SK-N-SH treated with all-trans-retinoic acid at 6 μM for 48 hours (cell line): ENCODE results near the gene DLG3.

Source experiments
- ARNTL ChIP-seq: fragments of 450-650 bp; formaldehyde crosslinking; IDR thresholded peaks from 2 replicates; pipeline ENCODE4 v1.5.0; 2020; ENCODE audit warnings: low read depth, mild to moderate bottlenecking, moderate library complexity, borderline replicate concordance
- BACH2 ChIP-seq: fragments of 250-450 bp; sonication (Bioruptor Pico); IDR thresholded peaks from 2 replicates; pipeline ENCODE4 v1.9.0; 2021; ENCODE audit warnings: mild to moderate bottlenecking, borderline replicate concordance
- CREB5 ChIP-seq: fragments of 250-450 bp; sonication (Bioruptor Pico); IDR thresholded peaks from 2 replicates; pipeline ENCODE4 v1.5.1; 2020; ENCODE audit warnings: low read depth, mild to moderate bottlenecking, moderate library complexity
- CSDC2 ChIP-seq: fragments of 250-450 bp; sonication (Bioruptor Pico); IDR thresholded peaks from 2 replicates; pipeline ENCODE4 v1.5.0; 2020; ENCODE audit warnings: mild to moderate bottlenecking, moderate library complexity
- CSRNP3 ChIP-seq: fragments of 250-450 bp; sonication (Bioruptor Pico); IDR thresholded peaks from 2 replicates; pipeline ENCODE4 v1.5.1; 2021; ENCODE audit warnings: mild to moderate bottlenecking, moderate library complexity
- ESRRG ChIP-seq: fragments of 250-450 bp; sonication (Bioruptor Pico); IDR thresholded peaks from 2 replicates; pipeline ENCODE4 v1.6.1; 2021; ENCODE audit warnings: mild to moderate bottlenecking
- PATZ1 ChIP-seq: fragments of 250-450 bp; sonication (Bioruptor Pico); IDR thresholded peaks from 2 replicates; pipeline ENCODE4 v1.8.0; 2020; ENCODE audit warnings: mild to moderate bottlenecking, moderate library complexity, borderline replicate concordance
- RARB ChIP-seq: fragments of 250-450 bp; sonication (Bioruptor Pico); IDR thresholded peaks from 2 replicates; pipeline ENCODE4 v1.8.0; 2021; ENCODE audit warnings: mild to moderate bottlenecking, moderate library complexity
- SNAI2 ChIP-seq: fragments of 250-450 bp; sonication (Bioruptor Pico); IDR thresholded peaks from 2 replicates; pipeline ENCODE4 v1.5.0; 2020; ENCODE audit warnings: mild to moderate bottlenecking, moderate library complexity
- TOX ChIP-seq: fragments of 250-450 bp; sonication (Bioruptor Pico); IDR thresholded peaks from 2 replicates; pipeline ENCODE4 v1.8.0; 2021; ENCODE audit warnings: mild to moderate bottlenecking, moderate library complexity, borderline replicate concordance
- ZFP3 ChIP-seq: fragments of 250-450 bp; sonication (Bioruptor Pico); IDR thresholded peaks from 2 replicates; pipeline ENCODE4 v1.5.0; 2020; ENCODE audit warnings: mild to moderate bottlenecking, moderate library complexity
- ZFP30 ChIP-seq: fragments of 450-650 bp; formaldehyde crosslinking; IDR thresholded peaks from 2 replicates; pipeline ENCODE4 v1.5.0; 2022; ENCODE audit warnings: mild to moderate bottlenecking, moderate library complexity
- ZNF565 ChIP-seq: fragments of 450-650 bp; formaldehyde crosslinking; conservative IDR thresholded peaks from 2 replicates; pipeline ENCODE4 v1.5.0; 2020; ENCODE audit warnings: low read depth, mild to moderate bottlenecking, moderate library complexity
- ZNF8 ChIP-seq: fragments of 450-650 bp; formaldehyde crosslinking; IDR thresholded peaks from 2 replicates; pipeline ENCODE4 v1.5.0; 2020; ENCODE audit warnings: mild to moderate bottlenecking, moderate library complexity

GRCh38 chrX:70434914-70435586 is 9.6 kb upstream of the DLG3 start:
- TF ChIP-seq CSRNP3 (CRISPR knock-in tag): no peak
- TF ChIP-seq CREB5 (CRISPR knock-in tag): no peak
- no peak for TF ChIP-seq TOX
- TF ChIP-seq SNAI2: no peak
- no peak for TF ChIP-seq PATZ1 (CRISPR knock-in tag)
- TF ChIP-seq ARNTL (CRISPR knock-in tag): no peak
- TF ChIP-seq CSDC2 (CRISPR knock-in tag): no peak
- no peak for TF ChIP-seq ZFP30 (CRISPR knock-in tag)
- TF ChIP-seq BACH2 (CRISPR knock-in tag): no peak
- TF ChIP-seq RARB (CRISPR knock-in tag): no peak
- TF ChIP-seq ZNF565 (CRISPR knock-in tag): no peak
- TF ChIP-seq ZNF8 (CRISPR knock-in tag): no peak
- TF ChIP-seq ESRRG (CRISPR knock-in tag): no peak
- TF ChIP-seq ZFP3 (CRISPR knock-in tag): no peak
